Caco-2 (cell line): Measurements from ENCODE around the gene ISYNA1. TPM values are rescaled to one million over a fixed set of nuclear protein-coding genes. Genes with fewer than 3 reads are reported as not detected.

Experiments
- BruUV-seq: library from RNA; stranded (reverse); fragments of 400-500 nt; replicated peaks from 2 replicates; lab custom pipeline; 2021; lab: Mats Ljungman, UMichigan
- CTCF ChIA-PET: fragments of 300-600 bp; sonication (Branson Sonifier 250); formaldehyde crosslinking; loops from one replicate; lab custom pipeline; 2022; ENCODE audit warnings: antibody characterized with exemption; lab: Charles Lee
- POLR2A ChIA-PET: fragments of 300-600 bp; sonication (Branson Sonifier 250); formaldehyde crosslinking; loops from one replicate; lab custom pipeline; 2022; ENCODE audit warnings: antibody characterized with exemption; lab: Charles Lee
- DNase-seq, 2 experiments: peaks; one replicate each; pipeline versions ENCODE4 v3.0.0 to v3.0.0-alpha.2; 2020 to 2022
- H3K27me3 ChIP-seq: replicated peaks from 2 replicates; pipeline ENCODE4 v1.6.0; 2011; ENCODE audit warnings: low read length; ENCODE audit not compliant: control insufficient read depth, insufficient read depth
- H3K36me3 ChIP-seq: 2 replicates; pipeline ENCODE4 v1.5.1; 2011; ENCODE audit warnings: low read length; ENCODE audit not compliant: control insufficient read depth, insufficient read depth
- H3K4me1 ChIP-seq: fragments of 250-450 bp; sonication (Bioruptor Pico); 2 replicates; pipeline ENCODE4 v1.5.1; 2020; ENCODE audit warnings: mild to moderate bottlenecking
- H3K4me3 ChIP-seq: 2 replicates; pipeline ENCODE4 v1.5.1; 2011; ENCODE audit warnings: low read depth, mild to moderate bottlenecking, control low read depth, low read length
- H3K9me3 ChIP-seq: fragments of 250-450 bp; sonication (Bioruptor Pico); 2 replicates; pipeline ENCODE4 v1.5.1; 2020; ENCODE audit warnings: mild to moderate bottlenecking, moderate library complexity
- H3K27ac Mint-ChIP-seq: one replicate; pipeline ENCODE4 v1.8.0; 2022; ENCODE audit warnings: mixed read lengths; ENCODE audit not compliant: unreplicated experiment
- H3K27me3 Mint-ChIP-seq: one replicate; pipeline ENCODE4 v1.8.0; 2022; ENCODE audit warnings: mixed read lengths; ENCODE audit not compliant: insufficient read depth, unreplicated experiment
- H3K36me3 Mint-ChIP-seq: one replicate; pipeline ENCODE4 v1.8.0; 2022; ENCODE audit warnings: mild to moderate bottlenecking, mixed read lengths; ENCODE audit not compliant: insufficient read depth, unreplicated experiment
- H3K4me1 Mint-ChIP-seq: one replicate; pipeline ENCODE4 v1.8.0; 2022; ENCODE audit warnings: low read depth, mixed read lengths; ENCODE audit not compliant: unreplicated experiment
- H3K4me3 Mint-ChIP-seq: one replicate; pipeline ENCODE4 v1.8.0; 2022; ENCODE audit warnings: mild to moderate bottlenecking, moderate library complexity, mixed read lengths; ENCODE audit not compliant: unreplicated experiment
- H3K9me3 Mint-ChIP-seq: one replicate; pipeline ENCODE4 v1.8.0; 2022; ENCODE audit warnings: mixed read lengths; ENCODE audit not compliant: unreplicated experiment
- intact Hi-C: fragments of 100-400 bp; cut with micrococcal nuclease; formaldehyde crosslinking; loops from one replicate; pipeline ENCODE4 v1.10.0; 2022; ENCODE audit not compliant: unreplicated experiment
- total RNA-seq: library from RNA; stranded (reverse); gene quantifications from 2 replicates; pipeline ENCODE4 v1.2.3, GENCODE V29; 2022
- TF ChIP-seq, protein P1 (sequence below), 2 experiments: fragments of 200-600 bp in 1 of 2; IDR thresholded peaks; 1 replicate in 1 of 2; 2 replicates in 1 of 2; pipeline versions ENCODE4 v1.5.1 to v1.8.0; 2011 to 2022; ENCODE audit warnings: antibody characterized with exemption in 1 of 2, control low read depth in 1 of 2, inconsistent platforms in 1 of 2, low read depth in 1 of 2, low read length in 1 of 2, mild to moderate bottlenecking in 1 of 2, moderate library complexity in 1 of 2; ENCODE audit not compliant: insufficient read depth in 1 of 2, severe bottlenecking in 1 of 2, unreplicated experiment in 1 of 2

The ISYNA1 gene
- total RNA-seq, 1 experiment from 2014 or later: 65.3 TPM

DNA sequence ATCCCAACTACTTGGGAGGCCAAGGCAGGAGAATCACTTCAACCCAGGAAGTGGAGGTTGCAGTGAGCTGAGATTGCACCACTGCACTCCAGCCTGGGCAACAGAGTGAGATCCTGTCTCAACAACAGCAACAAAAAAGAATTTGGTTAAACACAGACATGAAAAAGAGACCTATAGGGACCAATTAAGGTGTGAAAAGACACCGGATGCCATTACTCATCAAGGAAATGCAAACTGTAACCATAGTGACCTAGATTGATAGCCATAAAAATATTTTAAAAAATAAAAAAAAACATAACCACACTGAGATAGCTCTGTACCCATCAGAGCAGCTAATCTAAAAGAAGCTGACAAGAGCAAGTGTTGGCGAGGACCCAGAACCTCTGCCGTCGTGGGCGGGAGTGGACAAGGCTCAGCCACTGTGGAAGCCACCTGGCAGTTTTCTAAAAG is 37.1 kb upstream of the ISYNA1 start:
- intact Hi-C loops: loop anchor here (10.0 kb wide), 1 partner anchor 200 kb away; no protein-coding TSS in a partner anchor
- peaks cover 6% of the 10 kb centered on the region for H3K4me1 Mint-ChIP-seq
- no peak for DNase-seq
- no peaks in the 10 kb centered on the region for H3K27me3 Mint-ChIP-seq
- no peak overlapping the region for H3K27ac Mint-ChIP-seq
- POLR2A ChIA-PET: no interaction called here
- CTCF ChIA-PET: no interaction called here
- no peak overlapping the region for H3K4me3 Mint-ChIP-seq
- H3K36me3 Mint-ChIP-seq: peaks cover 5% of the 10 kb centered on the region
- BruUV-seq: no TSS peak
- no peaks in the 10 kb centered on the region for H3K9me3 ChIP-seq
- TF ChIP-seq, protein P1, sequence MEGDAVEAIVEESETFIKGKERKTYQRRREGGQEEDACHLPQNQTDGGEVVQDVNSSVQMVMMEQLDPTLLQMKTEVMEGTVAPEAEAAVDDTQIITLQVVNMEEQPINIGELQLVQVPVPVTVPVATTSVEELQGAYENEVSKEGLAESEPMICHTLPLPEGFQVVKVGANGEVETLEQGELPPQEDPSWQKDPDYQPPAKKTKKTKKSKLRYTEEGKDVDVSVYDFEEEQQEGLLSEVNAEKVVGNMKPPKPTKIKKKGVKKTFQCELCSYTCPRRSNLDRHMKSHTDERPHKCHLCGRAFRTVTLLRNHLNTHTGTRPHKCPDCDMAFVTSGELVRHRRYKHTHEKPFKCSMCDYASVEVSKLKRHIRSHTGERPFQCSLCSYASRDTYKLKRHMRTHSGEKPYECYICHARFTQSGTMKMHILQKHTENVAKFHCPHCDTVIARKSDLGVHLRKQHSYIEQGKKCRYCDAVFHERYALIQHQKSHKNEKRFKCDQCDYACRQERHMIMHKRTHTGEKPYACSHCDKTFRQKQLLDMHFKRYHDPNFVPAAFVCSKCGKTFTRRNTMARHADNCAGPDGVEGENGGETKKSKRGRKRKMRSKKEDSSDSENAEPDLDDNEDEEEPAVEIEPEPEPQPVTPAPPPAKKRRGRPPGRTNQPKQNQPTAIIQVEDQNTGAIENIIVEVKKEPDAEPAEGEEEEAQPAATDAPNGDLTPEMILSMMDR (IDR thresholded peaks at IDR 0.05; ENCODE audit: insufficient read depth in 1 of 2, low read depth in 1 of 2, low read length in 1 of 2, severe bottlenecking in 1 of 2, unreplicated experiment in 1 of 2): no peak
- no peaks in the 10 kb centered on the region for H3K9me3 Mint-ChIP-seq
- no peak overlapping the region for H3K4me3 ChIP-seq
- H3K4me1 ChIP-seq: peaks cover 7% of the 10 kb centered on the region
- H3K36me3 ChIP-seq: no peaks in the 10 kb centered on the region
- no peaks in the 10 kb centered on the region for H3K27me3 ChIP-seq

DNA sequence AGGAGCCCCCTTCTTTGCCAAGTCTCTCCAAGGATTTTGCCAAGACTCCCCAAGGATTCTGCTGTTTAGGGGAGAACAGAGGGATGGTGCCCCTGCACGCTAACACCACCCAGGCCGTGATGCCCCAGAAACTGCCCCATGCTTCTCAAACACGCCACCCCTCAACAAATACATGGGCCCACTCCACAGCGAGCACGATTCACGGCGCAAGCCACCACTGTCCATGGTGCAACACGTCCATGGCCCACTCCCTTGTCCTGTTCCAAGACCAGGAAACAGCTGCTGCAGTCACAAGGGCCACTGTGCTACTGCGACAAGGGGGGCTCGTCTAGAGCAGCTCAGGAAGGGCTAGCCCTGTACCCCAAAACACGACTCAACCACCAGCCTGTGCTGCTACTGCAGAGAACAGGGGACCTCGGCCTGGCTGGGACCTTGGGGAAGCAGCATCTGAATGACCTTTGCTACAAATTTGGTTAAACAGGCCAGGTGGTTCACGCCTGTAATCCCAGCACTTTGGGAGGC is 36.5 kb upstream of the ISYNA1 start:
- no peaks in the 10 kb centered on the region for H3K9me3 Mint-ChIP-seq
- BruUV-seq: no TSS peak
- TF ChIP-seq, protein P1 (IDR thresholded peaks at IDR 0.05; ENCODE audit: insufficient read depth in 1 of 2, low read depth in 1 of 2, low read length in 1 of 2, severe bottlenecking in 1 of 2, unreplicated experiment in 1 of 2): no peak
- Histone ChIP-seq H3K4me1 (peaks cover 13% of the 10 kb centered on the region), H3K4me3 (no peak overlapping the region), H3K9me3 (no peaks in the 10 kb centered on the region), H3K27me3 (no peaks in the 10 kb centered on the region), H3K36me3 (no peaks in the 10 kb centered on the region)
- H3K27ac Mint-ChIP-seq: no peak overlapping the region
- no peak for DNase-seq
- no peaks in the 10 kb centered on the region for H3K27me3 Mint-ChIP-seq
- CTCF ChIA-PET: no interaction called here
- peaks cover 6% of the 10 kb centered on the region for H3K4me1 Mint-ChIP-seq
- H3K4me3 Mint-ChIP-seq: no peak overlapping the region
- intact Hi-C loops: loop anchor here (10.0 kb wide), 1 partner anchor 200 kb away; no protein-coding TSS in a partner anchor
- POLR2A ChIA-PET: no interaction called here
- no peaks in the 10 kb centered on the region for H3K36me3 Mint-ChIP-seq

DNA sequence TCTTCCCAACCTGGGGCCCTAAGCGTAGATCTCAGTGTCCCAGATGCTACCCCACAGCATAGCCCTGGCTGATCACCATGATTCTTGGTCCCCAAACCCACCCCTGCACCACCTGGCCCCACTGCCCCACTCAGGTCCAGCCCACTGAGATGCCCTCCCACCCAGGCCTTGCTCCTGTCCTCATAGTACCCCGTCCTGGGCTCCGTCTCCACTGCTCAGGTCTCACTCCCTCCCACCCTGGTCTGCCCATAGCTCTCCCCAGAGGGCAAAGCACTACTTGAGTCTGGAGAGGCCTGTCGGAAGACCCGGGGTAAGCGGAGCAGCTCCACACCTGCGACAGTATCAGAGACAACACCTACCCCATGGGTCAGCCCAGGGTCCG is 35.8 kb upstream of the ISYNA1 start:
- Histone ChIP-seq H3K4me3 (no peak overlapping the region), H3K27me3 (no peaks in the 10 kb centered on the region), H3K9me3 (no peaks in the 10 kb centered on the region), H3K36me3 (no peaks in the 10 kb centered on the region), H3K4me1 (peaks cover 20% of the 10 kb centered on the region)
- no peak for DNase-seq
- H3K27me3 Mint-ChIP-seq: no peaks in the 10 kb centered on the region
- TF ChIP-seq, protein P1 (IDR thresholded peaks at IDR 0.05; ENCODE audit: insufficient read depth in 1 of 2, low read depth in 1 of 2, low read length in 1 of 2, severe bottlenecking in 1 of 2, unreplicated experiment in 1 of 2): no peak
- no peak overlapping the region for H3K4me3 Mint-ChIP-seq
- CTCF ChIA-PET: interaction anchor here (1.2 kb wide), 1 partner anchor 15 kb away, joined by 3 read pairs; no protein-coding TSS in a partner anchor
- intact Hi-C loops: loop anchor here (10.0 kb wide), 1 partner anchor 201 kb away; no protein-coding TSS in a partner anchor
- no TSS peak for BruUV-seq
- H3K27ac Mint-ChIP-seq: no peak overlapping the region
- POLR2A ChIA-PET: no interaction called here
- H3K36me3 Mint-ChIP-seq: no peaks in the 10 kb centered on the region
- H3K9me3 Mint-ChIP-seq: no peaks in the 10 kb centered on the region
- peaks cover 10% of the 10 kb centered on the region for H3K4me1 Mint-ChIP-seq
